Neutrophil (primary cell): ENCODE measurements around the gene AIPL1.

Experiments
- H3K27ac ChIP-seq: fragments of 200-600 bp; sonication (generic); 2 replicates; pipeline ENCODE4 v1.5.1; 2016; ENCODE audit warnings: mild to moderate bottlenecking, moderate library complexity
- H3K27me3 ChIP-seq: fragments of 200-600 bp; sonication (generic); 2 replicates; pipeline ENCODE4 v1.6.0; 2016; ENCODE audit warnings: mild to moderate bottlenecking
- H3K36me3 ChIP-seq: fragments of 200-600 bp; sonication (generic); 2 replicates; pipeline ENCODE4 v1.5.1; 2017
- H3K4me1 ChIP-seq, 2 experiments: fragments of 200-600 bp in 1 of 2; sonication (generic) in 1 of 2; 1 replicate in 1 of 2; 2 replicates in 1 of 2; pipeline versions ENCODE4 v1.5.1 to v1.6.1; 2013 to 2016; ENCODE audit warnings: low read depth in 1 of 2, low read length in 1 of 2, mild to moderate bottlenecking in 1 of 2, moderate library complexity in 1 of 2; ENCODE audit not compliant: control insufficient read depth in 1 of 2, insufficient read depth in 1 of 2
- H3K4me3 ChIP-seq, 2 experiments: fragments of 200-600 bp in 1 of 2; sonication (generic) in 1 of 2; 1 replicate in 1 of 2; 2 replicates in 1 of 2; pipeline ENCODE4 v1.5.1; 2013 to 2016; ENCODE audit warnings: low read depth in 1 of 2, low read length in 1 of 2, mild to moderate bottlenecking in 1 of 2, moderate library complexity in 1 of 2
- H3K9me3 ChIP-seq: fragments of 200-600 bp; sonication (generic); 2 replicates; pipeline ENCODE4 v1.5.1; 2016
- CTCF ChIP-seq: fragments of 200-600 bp; sonication (generic); IDR thresholded peaks from 2 replicates; pipeline ENCODE4 v1.5.1; 2016; ENCODE audit warnings: antibody characterized with exemption

The AIPL1 gene

GRCh38 chr17:6442775-6443174 lies 7.9 kb upstream of the AIPL1 start:
- peaks cover 16 to 19% of the 10 kb centered on the region in 2 experiments for H3K4me1 ChIP-seq
- H3K4me3 ChIP-seq: no peak overlapping the region
- no peak overlapping the region for H3K27ac ChIP-seq
- H3K36me3 ChIP-seq: peaks cover 6% of the 10 kb centered on the region
- peaks cover 69% of the 10 kb centered on the region for H3K27me3 ChIP-seq
- H3K9me3 ChIP-seq: no peaks in the 10 kb centered on the region
- TF ChIP-seq CTCF: no peak

- peaks cover 16% of the 10 kb centered on the region in 2 experiments for H3K4me1 ChIP-seq
Observed at GRCh38 chr17:6439951-6440350, 5.0 kb upstream of the AIPL1 start.

GRCh38 chr17:6437956-6438355 lies 3.0 kb upstream of the AIPL1 start:
- TF ChIP-seq CTCF: no peak
- no peaks in the 10 kb centered on the region for H3K9me3 ChIP-seq
- peaks cover 66% of the 10 kb centered on the region for H3K27me3 ChIP-seq
- H3K4me3 ChIP-seq: no peak overlapping the region
- no peak overlapping the region for H3K27ac ChIP-seq
- no peaks in the 10 kb centered on the region for H3K36me3 ChIP-seq
- H3K4me1 ChIP-seq: peaks cover 0 to under 1% of the 10 kb centered on the region in 2 experiments

More at GRCh38 chr17:6439951-6440350, 5.0 kb upstream of the AIPL1 start:
- Histone ChIP-seq H3K4me3 (no peak overlapping the region), H3K9me3 (no peaks in the 10 kb centered on the region), H3K27ac (no peak overlapping the region), H3K27me3 (peaks cover 79% of the 10 kb centered on the region), H3K36me3 (no peaks in the 10 kb centered on the region)
- no peak for TF ChIP-seq CTCF

- no peaks in the 10 kb centered on the region for H3K4me1 ChIP-seq
- H3K4me3 ChIP-seq: no peak overlapping the region
- peaks cover 66% of the 10 kb centered on the region for H3K27me3 ChIP-seq
- no peak for TF ChIP-seq CTCF
- no peaks in the 10 kb centered on the region for H3K36me3 ChIP-seq
- no peaks in the 10 kb centered on the region for H3K9me3 ChIP-seq
- no peak overlapping the region for H3K27ac ChIP-seq
Observed at GRCh38 chr17:6437466-6437865, 2.5 kb upstream of the AIPL1 start.

- no peak overlapping the region for H3K27ac ChIP-seq
- H3K27me3 ChIP-seq: peaks cover 54% of the 10 kb centered on the region
- no peaks in the 10 kb centered on the region for H3K4me1 ChIP-seq
Observed at GRCh38 chr17:6435968-6436367, 1.0 kb upstream of the AIPL1 start.

More at GRCh38 chr17:6435968-6436367, 1.0 kb upstream of the AIPL1 start:
- Histone ChIP-seq H3K9me3 (no peaks in the 10 kb centered on the region), H3K4me3 (no peak overlapping the region), H3K36me3 (no peaks in the 10 kb centered on the region)
- peak; percentile 73 for TF ChIP-seq CTCF
